Germinal center (tissue), 1 donor: Measurements from ENCODE around the gene NLGN1.
A peak's percentile ranks its signal among the peaks of the same experiment; 100 is the strongest.
"Not testable (repeated sequence)": the region's sequence is repeated elsewhere in the genome, so short reads cannot be mapped to it uniquely, and the experiment has no call there.

Source experiments
- DNase-seq: peaks from one replicate; pipeline ENCODE4 v3.0.0; 2012; ENCODE audit warnings: mixed read lengths, low spot score

NLGN1 gene

DNA sequence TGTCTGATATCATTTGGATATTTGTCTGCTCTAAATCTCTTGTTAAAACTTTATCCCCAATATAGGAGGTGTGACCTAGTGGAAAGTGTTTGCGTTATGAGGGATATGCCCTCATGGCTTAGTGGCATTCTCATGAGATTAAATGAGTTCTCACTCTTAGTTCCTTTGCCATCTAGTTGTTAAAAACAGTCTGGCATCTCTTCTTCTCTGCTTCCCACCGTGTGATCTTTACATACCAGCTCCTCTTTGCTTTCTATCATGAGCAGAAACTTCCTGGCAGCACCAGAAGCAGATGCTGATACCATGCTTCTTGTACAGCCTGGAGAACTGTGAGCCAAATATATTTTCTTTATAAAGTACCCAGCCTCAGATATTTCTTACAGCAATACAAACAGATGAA is 33.0 kb downstream of the NLGN1 start:
- no peak for DNase-seq

DNA sequence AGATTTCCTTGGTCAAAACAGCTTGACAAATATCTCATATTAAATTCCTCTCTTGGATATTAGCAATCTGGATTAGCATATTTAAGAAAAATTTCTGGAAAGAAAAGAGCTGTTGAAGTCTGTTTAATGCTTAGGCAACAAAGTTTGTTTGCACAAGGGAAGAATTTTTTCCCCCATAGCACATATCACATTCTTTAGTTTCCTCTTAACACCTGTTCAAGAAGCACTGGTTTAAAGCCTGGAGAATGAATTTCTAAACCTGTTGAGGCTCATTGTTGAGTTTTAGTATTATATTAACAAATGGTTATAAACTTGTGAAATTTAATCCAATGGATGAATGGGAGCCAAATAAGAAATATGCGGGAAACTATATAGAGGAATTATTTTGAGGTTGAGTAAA is 41.5 kb downstream of the NLGN1 start:
- DNase-seq: no peak

DNA sequence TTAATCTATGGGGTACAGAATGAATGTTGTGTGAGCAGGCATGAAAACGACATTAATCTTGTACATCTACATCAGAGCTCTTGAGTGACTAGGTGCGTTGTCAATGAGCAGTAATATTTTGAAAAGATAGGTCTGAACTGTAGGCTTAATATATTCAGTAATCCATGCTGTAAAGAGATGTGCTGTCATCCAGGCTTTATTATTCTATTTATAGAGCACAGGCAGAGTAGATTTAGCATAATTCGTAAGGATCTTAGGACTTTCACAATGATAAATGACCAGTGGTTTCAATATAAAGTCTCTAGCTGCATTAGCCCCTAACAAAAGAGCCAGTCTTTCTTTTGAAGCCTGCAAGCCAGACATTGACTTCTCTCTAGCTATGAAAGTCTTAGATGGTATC is 43.0 kb downstream of the NLGN1 start:
- no peak for DNase-seq

DNA sequence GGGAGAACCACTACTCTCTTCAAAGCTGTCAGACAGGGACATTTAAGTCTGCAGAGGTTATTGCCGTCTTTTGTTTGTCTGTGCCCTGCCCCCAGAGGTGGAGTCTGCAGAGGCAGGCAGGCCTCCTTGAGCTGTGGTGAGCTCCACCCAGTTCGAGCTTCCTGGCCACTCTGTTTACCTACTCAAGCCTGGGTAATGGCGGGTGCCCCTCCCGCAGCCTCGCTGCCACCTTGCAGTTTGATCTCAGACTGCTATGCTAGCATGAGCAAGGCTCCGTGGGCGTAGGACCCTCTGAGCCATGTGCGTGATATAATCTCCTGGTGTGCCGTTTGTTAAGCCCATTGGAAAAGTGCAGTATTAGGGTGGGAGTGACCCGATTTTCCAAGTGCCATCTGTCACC is 54.0 kb downstream of the NLGN1 start:
- not testable (repeated sequence) for DNase-seq

DNA sequence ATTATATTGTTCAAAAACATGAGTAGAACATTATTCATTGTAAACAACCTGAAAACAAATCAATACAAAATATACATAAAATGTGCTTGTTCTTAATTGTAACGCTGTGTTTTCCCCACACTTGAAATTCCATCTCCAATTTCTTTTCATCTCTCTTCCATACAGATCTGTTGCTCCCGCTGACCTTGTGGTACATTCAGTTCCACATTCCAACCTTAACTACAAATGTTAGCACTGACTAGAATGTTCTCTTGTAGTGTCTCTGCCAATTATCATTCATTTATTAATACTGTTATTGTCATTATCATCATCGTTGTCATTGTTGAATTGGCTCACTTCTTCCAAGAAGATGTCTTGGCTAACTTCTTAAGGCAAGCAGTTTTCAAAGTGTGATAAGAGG is 65.7 kb downstream of the NLGN1 start:
- DNase-seq: no peak

DNA sequence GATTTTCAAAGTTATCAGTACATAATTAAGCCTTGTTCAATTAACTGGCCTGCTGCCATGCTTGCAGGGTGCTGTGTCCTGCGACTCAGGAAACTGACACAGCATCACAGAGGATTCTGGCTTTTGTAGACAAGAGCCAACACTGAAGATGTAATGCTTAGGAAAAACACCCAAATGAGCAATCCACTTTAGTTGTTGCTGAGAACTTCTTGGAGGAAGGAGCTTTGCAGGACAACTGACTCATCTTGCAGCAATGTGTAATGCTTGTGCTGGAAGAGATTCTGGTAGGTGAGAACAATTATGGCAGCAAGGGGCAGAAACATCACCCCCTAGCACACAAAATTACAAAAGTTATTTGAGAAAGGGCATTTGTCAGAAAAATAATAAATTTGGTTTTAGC is 67.6 kb downstream of the NLGN1 start:
- no peak for DNase-seq

GRCh38 chr3:173465898-173466678 is 68.5 kb downstream of the NLGN1 start:
- no peak for DNase-seq

GRCh38 chr3:173467501-173467900 is 70.0 kb downstream of the NLGN1 start:
- DNase-seq: no peak

DNA sequence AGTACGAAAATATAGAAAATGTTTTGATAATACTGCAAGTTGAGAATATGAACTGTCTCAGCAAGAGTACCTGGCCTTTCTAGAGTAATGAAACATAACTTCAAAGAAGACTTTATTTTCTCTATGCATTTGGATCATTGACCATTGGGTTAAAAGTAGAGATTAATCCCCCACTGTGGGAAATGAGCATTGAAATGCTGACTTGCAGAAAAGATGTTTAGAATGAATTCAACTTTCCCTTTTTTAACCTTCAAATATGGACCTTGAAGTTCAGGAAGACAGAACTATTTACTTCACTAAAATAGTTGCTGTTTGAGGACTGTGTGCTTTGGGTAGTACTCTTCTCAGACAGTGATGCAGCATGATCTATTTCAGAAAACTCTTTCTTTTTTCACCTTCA is 75.7 kb downstream of the NLGN1 start:
- no peak for DNase-seq

DNA sequence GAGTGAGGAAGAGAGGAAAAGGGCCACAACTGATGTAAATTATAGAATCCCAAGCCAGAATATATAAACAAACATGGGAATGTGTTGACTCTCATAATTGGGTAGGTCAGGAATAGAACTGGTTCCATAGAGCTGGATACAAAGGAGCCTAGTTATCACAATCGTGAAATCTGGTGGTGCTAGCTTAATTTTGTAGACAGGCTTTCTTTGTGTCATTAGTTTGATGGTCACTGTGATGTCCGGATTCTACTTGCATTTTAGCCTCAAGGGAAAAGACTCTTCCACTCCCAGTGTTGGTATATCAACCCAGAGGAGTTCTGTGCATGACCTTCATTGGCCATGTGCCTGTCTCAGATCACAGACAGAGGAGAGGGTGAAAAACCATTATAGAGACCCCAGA is 81.8 kb downstream of the NLGN1 start:
- no peak for DNase-seq

DNA sequence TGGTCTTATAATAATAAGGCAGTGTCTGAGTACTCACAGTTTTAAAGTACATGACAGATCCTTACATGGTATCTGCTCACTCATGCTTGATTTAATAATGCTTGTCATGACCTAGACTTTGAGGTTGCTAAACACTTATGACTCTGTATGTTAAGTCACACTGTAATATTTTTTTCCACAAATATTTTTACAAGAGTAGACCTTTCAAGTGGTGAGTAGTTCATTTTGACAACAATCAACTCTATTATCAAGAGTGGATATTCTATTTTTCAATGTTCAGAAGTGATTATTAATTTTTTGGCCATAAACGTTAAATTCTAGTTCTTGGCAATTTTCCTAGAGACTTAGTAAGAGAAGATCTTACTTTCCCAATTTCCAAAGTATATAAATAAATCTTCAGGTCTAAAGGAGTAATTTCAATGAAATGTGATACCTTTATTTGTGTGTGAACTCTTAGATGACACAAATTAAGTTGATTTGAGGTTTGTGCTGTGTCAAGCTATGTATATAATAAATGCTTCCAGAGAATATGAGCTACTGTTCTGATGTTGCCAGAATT is 104.5 kb downstream of the NLGN1 start:
- no peak for DNase-seq

DNA sequence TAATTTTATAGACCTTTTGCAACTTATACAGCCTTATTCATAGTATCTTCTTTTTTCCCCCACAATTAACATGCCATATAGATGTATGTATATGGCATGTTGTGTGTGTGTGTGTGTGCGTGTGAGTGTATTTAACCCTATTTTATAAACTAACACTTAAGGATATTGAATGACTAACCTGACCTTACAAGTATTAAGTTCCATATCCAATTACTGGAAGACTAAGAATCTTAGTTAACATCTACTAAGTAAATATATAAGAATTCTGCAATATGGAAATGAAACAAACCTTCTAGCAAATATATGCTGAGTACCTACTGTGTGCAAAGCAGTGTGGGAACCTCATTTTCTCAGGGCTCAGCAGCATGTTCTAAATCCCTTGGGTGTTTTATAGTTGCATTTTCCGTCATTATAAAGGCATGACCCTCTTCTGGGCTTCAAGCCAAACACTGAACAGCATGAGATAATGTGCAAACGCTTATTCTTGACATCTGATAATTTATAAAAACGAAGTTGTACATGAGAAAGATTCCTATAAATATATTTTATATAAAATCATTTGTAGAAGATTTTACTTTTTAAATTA is 105.5 kb downstream of the NLGN1 start:
- DNase-seq: no peak

GRCh38 chr3:173510565-173510964 is 113.0 kb downstream of the NLGN1 start:
- DNase-seq: no peak

DNA sequence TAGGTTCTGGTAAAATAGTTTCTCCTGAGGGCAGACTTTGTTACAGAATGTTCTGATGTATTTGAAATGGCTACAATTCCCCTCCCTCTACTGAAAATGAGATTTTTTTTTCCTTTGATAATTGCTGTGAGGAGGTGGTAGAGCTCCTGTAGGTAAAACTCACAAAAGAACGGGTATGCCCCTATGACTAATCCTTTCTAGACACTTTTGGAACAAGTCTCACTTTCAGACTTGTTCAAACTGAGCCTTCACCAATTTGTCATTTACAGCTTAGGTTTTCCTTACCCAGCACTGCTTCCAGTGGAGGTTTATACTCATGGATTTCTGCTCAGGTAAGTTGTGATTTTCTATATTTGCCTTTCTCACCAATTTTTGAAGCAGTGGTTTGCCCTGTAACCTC is 115.6 kb downstream of the NLGN1 start:
- DNase-seq: no peak

- DNase-seq: peak; percentile 4
These were observed 131.6 kb downstream of the NLGN1 start for GRCh38 chr3:173529062-173529711.

DNA sequence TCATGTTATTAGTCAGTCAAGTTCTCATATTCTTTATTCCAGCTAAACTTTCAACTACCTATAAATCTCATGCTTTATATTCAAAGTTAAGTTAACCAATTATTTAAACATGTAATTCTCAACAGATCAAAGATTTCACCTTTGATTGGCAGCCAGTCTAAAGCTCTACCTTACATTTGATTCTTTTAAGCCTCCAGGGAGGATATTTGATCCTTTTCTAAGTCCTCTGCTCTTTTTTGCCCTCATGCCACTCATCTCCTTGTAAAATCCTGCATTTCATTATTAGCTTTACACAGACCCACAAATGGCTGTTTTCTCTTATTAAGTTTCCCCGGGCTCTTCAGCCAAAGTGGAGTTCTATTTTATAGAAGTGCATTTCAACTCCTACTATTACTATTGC is 134.1 kb downstream of the NLGN1 start:
- DNase-seq: no peak

DNA sequence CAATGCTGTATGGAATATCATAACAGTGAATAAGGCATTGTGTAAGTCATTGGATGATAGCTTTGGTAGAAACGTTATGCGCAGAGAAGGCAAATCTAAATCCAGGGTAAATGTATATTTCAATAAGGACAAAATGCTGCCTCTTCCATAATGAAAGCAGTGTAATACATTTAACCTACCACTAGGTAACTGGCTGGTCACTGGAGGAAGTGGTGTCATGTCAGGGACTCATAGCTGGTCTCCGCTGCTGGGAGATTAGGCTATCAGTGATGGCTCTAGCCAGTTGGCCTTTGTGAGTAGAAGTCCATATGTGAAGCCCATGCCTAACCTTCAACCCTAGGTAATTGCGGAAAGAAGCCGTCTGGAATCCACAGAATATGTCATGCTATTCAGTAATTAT is 140.9 kb downstream of the NLGN1 start:
- DNase-seq: no peak

DNA sequence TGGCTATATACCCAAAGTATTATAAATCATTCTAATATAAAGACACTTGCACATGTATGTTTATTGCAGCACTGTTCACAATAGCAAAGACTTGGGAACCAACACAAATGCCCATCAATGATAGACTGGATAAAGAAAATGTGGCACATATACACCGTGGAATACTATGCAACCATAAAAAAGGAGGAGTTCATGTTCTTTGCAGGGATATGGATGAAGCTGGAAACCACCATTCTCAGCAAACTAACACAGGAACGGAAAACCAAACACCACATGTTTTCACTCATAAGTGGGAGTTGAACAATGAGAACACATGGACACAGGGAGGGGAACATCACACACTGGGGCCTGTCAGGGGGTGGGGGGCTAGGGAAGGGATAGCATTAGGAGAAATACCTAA is 148.0 kb downstream of the NLGN1 start:
- DNase-seq: not testable (repeated sequence)

- no peak for DNase-seq
These were observed 149.5 kb downstream of the NLGN1 start for GRCh38 chr3:173547070-173547469.

GRCh38 chr3:173548261-173548660 is 150.7 kb downstream of the NLGN1 start:
- no peak for DNase-seq

- DNase-seq: no peak
These were observed 155.0 kb downstream of the NLGN1 start for GRCh38 chr3:173552526-173552925.

DNA sequence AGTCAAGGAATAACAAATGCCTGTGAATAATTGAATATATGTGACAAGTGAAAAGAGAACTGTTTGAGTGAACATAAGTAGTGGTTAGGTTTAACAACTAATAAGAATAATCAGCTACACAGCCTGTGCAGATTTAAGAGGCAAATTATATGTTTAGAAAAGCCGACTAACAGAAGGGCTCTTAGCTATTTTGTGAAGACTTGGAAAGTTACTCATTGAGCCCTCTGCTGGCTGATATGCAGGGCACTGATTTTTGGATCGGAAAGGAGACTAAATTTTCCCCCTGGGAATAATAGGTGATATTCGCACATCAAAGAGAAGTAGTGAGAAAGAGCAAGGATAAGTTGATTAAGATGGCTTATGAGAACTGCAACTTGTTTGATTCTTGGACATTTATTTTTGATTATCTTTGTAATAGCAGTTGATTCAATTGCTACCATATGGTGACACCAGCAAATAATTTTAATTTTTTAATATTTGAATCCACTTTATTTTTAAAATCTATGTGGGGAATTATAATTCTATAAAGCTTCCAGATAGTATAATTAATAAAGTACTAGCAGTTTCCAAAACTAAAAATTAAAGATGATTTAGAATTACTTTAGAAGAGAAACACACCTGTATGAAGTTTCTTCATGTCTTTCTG is 156.2 kb downstream of the NLGN1 start:
- no peak for DNase-seq

DNA sequence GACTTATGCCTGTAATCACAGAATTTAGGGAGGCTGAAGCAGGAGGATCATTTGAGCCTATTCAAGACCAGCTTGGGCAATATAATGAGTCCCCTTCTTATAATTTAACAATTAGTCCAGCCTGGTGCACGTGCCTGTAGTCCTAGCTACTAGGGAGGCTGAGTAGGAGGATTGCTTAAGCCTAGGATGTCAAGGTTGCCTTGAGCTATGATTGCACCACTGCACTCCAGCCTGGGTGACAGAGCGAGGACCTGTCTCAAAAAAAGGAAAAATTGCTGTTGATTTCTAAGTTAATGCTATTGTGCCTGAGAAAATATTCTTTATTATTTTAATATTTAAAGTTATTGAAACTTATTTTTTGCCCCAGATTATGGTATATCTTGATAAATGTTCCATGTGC is 159.0 kb downstream of the NLGN1 start:
- no peak for DNase-seq
